Jurkat, Clone E6-1 (cell line): ENCODE measurements around the gene SIRT5.

Source experiments
- DNase-seq: peaks from one replicate; pipeline ENCODE4 v3.0.0-alpha.2; 2011; ENCODE audit warnings: low read depth, low spot score
- H3K4me3 ChIP-seq: 2 replicates; pipeline ENCODE4 v1.5.1; 2011; ENCODE audit warnings: mild to moderate bottlenecking, low read length, control low read depth, moderate library complexity

The SIRT5 gene

DNA sequence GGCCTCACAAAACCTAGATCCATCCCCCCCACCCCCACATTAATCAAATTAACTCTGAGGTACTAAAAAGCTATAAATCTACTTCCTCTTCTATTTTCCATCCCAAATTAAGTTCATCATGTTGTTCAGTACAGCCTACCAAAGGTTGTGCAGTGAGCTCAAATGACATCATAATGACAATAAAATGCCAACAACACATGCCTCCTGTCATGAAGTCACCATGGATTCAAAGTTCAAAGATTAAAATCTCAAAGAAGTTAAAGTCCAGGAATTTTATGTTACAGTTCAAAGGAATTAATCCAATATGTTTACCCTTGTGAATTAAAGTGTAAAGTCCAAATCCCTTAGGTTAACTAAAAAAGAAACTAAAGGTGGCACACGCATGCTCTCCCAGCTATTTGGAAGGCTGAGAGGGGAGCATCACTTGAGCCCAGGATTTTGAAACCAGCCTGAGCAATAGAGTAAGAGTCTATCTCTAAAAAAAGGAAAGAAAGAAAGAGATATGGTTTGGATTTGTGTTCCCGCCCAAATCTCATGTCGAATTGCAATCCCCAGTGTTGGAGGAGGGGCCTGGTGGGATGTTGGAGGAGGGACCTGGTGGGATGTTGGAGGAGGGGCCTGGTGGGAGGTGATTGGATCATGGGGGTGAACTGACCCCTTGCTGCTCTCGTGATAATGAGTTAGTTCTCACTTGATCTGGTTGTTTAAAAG is 25.7 kb upstream of the SIRT5 start:
- no peak for DNase-seq
- H3K4me3 ChIP-seq = no peak overlapping the region

DNA sequence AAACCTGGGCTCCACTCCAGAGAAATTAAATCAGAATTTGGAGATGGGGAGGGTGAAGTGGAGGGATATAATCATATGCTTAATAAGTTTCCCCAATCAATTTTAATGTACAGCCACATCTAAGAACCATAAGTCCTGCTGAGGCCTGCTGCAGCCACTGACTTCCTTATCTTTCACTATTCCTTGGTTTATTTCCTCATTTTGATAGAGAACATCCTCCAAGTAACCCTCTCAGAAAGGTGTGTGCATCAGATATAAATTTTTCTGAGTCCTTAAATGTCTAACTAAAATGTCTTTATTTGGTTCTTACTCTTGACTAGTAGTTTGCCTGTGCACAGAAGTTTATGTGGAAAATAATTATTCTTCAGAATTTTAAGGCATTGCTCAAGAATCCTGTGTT is 23.7 kb upstream of the SIRT5 start:
- no peak for DNase-seq
- no peak overlapping the region for H3K4me3 ChIP-seq

DNA sequence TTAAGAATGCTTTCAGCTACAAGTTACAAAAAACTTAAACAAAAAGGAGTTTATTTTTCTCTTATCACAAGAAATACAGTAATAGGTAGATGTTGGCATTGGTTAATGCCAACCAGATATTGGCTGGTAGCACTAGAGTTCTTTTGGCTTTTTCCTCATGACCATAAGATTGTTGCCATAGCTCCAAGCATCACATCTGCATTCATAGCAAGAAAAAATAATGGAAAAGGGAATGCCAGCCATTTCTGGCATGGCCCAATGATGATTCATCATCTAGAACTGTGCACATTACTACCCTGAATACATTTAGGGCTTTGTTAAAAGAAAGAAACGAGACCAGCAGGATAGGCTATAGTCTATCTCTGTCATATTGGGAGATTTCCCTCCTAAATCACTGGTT is 20.8 kb upstream of the SIRT5 start:
- DNase-seq = no peak
- H3K4me3 ChIP-seq = no peak overlapping the region

DNA sequence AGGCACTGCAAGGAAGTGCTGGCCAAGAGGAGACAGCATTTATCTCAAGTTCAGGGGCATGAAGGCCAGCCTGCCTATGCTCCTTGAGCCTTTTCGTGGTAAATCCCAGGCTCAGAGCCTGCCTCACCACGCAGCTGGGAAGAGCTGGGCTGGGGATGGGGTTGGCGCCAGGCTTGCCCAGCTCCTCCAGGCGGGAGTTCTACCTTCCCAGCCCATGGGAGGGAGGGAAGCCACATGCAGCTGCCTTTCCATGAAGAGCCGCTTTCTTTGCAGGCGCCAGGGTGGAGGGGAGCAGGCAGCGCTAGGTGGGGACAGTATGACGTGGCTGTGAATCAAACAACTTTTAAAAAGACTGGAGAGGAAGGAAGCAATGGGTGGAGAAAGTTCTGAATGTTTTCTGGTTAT is 19.5 kb upstream of the SIRT5 start:
- no peak overlapping the region for H3K4me3 ChIP-seq
- no peak for DNase-seq

DNA sequence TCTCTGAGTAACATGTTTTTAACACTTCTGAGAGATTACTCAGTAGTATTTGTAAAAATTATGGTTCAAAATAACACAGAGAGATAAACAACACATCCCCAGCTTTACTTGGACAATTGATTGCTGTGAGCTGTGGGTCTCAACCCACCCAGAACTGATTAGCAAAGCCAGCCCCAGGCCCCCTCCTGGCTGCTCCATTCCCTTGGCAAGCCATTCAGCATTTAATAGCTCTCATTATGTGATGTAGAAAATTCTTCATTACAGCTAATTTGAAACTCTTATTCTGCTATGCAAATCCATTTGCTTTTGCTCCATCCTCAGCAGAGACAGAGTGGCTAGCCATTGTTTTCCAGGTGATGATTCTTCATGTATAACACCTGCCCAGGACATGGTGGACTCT is 16.6 kb upstream of the SIRT5 start:
- no peak overlapping the region for H3K4me3 ChIP-seq
- DNase-seq = no peak

DNA sequence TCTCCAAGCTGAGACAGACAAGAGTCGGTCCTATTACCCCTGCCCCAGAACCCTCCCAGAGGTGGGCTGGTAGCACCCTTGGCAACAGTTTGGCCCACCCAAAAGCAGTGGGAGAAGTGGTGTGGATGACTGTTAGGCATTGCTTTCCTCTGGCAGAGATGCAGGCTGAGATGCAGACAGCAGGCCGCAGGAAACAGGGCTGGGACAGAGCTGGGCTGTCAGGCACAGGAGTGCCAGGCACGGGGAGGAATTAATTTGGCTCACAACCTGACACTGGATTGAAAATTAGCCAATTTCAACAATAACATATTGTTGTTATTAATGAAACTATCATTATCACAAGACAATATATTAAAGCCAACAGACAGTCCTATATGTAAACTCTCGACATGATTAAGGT is 15.7 kb upstream of the SIRT5 start:
- no peak overlapping the region for H3K4me3 ChIP-seq
- DNase-seq = no peak

DNA sequence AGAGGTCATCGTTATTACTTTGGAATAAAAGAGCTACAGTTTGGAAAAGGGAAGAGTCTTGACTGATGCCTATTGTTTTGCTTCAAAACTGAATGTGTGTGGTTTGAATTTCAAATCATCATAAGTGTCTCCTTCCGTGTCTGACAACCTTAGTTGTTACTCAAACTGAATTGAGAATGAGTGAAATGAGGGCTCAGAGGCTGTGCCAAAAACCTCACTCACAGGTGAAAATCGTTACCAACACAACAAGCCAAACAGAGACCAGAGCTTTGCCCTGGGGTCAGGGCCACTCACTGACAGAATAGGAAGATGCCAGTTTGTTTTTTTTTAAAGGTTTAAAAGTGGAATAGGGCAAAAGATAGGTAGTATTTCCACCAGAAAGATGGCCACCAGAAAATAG is 15.2 kb upstream of the SIRT5 start:
- no peak for DNase-seq
- no peak overlapping the region for H3K4me3 ChIP-seq

DNA sequence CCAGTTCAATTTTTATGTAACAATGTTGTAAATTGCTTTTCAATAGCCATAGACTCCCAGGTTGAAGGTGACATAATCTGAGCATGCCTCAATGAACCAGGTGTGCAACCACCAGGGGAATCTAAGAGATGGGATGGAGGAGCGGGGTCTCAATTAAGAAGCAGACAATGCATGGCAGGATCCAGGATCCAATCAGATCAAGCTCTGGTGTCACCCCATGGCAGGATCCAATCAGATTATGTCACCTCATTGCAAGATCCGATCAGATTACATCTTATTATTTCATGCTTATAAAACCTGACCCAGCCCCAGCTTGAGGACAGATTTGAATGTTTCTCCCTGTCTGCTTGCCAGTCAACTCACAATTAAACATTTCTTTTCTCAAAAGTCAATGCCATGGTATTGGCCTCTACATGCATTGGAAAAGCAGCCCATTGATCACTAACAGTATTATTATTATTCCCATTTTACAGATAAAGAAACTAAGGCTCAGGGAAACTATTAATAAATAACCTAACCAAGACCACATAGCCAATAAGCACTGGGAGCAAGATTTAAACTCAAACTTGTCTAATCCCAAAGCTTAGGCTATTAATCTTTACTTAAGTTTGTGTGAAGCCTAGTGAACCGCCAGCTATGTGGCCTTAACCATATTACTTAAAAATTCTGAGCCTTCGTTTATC is 14.3 kb upstream of the SIRT5 start:
- H3K4me3 ChIP-seq = no peak overlapping the region
- no peak for DNase-seq

DNA sequence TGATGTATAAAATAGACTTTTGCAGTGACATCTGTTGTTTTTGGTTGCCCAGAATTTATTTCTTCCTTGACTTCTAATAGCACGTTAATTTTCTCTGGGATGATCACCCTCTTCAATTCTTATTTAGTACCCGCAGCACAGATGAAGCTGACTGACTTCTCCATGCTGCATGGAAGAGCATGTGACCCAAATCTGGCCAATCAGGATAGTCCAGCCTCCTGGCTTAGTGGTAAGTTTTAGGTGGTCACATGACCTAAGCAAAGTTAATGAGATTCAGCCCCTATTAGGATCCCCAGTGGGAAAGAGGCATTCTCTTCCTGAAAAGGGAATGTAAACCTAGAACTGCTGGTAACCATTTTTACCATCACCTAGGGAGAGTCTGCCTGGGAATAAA is 13.8 kb upstream of the SIRT5 start:
- no peak for DNase-seq
- H3K4me3 ChIP-seq = no peak overlapping the region

DNA sequence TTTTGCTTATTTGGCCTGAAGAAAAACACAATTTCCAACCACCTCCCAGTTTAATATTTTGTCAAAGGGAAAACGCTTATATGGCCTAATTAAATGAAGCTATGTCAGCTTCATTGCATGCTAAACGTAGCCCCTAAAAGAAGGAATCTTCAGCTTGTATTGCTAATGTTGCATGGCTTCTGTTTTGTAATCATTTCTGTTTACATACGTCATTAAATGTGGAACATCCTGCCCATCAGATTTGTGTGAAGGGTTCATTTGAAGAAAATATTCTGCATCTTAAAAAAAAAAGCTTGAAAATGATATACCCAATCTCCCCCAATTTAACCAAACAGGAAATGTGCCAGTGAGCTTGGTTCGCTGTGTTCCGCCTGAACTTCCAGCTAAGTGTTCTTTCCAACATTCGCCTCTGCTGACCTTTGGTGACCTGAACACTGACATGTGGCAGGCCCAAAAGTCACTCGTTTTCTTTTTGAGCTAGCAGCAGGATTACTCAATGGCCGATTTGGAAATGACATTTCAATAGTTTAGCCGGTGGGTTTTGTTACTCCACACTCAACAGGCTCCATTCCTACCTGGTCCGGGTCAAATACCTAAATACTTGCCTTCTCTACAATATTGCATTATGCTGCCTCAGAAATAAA is 12.7 kb upstream of the SIRT5 start:
- DNase-seq = no peak

DNA sequence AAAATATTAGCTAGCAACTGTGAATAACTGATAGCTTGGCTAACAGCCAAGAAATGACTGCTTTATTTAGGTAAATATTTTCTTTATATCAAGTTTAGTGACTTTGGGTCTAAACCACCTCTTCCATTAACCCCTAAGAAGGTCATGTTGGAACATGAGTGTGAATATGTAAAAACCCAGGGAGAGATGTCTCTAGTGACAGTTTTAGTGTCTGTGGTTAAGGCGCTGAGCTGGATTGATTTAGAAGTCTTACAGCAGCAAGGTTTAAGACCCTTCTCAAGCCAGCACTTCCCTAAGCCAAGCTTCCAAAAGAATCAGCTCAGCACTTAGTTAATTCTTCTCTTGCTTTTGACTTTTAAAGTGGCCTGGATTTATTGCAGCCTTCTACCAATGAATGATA is 11.4 kb upstream of the SIRT5 start:
- no peak overlapping the region for H3K4me3 ChIP-seq
- DNase-seq = no peak

More for the DNA sequence above, 12.7 kb upstream of the SIRT5 start:
- H3K4me3 ChIP-seq = no peak overlapping the region

DNA sequence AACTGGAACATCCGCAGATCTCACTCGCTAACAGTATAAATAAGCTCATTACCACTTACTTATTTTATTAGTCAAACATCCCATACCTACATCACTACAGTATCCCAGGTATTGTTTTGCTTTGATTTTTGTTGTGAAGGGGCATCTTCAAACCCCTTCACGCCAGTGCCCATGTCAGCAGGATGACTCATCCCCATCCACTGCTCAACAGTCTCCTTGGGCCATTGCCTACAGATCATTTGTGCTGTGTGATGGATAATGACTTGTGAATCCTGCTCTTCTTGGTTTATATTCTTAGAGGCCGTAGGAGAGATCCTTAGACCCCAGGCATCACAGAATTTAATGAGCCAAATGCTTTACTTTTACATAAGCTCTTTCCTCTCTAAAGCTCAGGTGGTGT is 8.5 kb upstream of the SIRT5 start:
- no peak overlapping the region for H3K4me3 ChIP-seq
- DNase-seq = no peak

DNA sequence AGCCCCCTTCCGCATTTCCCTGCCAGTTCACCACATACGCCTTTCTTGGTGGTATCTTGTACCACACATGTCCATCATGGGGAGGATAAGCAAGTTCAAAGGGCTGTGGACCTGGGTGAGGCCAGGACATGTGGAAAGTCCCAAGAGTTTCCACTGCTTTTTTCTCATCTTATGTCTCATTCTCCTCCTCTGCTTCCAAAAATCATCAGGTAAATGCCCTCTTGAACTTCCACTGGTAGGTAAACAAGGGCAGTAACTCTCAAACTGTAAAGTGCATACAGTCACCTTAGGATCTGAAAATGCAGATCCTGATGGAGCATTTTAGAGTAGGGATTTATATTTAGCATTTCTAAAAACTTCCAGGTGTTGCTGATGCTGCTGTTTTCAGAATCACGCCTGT is 7.9 kb upstream of the SIRT5 start:
- H3K4me3 ChIP-seq = no peak overlapping the region
- DNase-seq = no peak

DNA sequence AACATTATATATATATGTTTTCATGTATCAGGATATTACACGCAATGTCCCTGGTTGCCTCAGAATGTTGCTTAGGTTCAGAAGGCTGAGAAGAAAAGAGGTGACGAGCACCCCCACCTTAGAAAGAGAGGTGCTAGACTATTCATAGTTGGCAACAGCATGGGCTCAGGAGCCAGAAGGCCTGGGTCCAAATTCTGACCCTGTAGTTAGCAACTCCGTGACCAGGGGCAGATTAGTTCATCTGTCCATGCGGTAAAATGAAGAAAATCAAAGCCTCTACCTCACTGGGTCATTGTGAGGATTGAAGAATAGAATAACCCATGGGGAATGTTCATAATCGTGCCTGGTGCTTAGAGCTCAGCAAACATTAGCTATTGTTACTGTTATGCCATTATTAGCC is 5.4 kb upstream of the SIRT5 start:
- H3K4me3 ChIP-seq = no peak overlapping the region
- no peak for DNase-seq

DNA sequence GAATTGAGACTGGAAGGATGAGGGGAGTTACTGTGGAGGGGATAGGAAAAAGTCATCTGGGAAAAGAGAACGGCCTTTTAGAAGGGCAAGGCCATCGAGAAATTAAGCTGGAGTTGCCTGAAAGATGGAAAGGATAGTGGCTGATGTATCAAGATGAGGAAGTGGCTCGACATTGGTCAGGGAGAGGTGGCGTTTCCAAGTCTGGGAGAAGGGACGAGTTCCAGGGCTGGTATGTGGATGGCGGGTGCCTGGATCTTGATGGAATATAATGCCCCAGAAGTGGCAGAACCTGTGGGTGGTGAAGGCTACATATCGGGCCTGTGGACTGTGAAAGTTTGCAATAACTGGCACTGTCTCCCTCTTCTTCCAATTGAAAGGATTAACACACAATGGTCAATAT is 2.2 kb upstream of the SIRT5 start:
- H3K4me3 ChIP-seq = no peak overlapping the region

DNA sequence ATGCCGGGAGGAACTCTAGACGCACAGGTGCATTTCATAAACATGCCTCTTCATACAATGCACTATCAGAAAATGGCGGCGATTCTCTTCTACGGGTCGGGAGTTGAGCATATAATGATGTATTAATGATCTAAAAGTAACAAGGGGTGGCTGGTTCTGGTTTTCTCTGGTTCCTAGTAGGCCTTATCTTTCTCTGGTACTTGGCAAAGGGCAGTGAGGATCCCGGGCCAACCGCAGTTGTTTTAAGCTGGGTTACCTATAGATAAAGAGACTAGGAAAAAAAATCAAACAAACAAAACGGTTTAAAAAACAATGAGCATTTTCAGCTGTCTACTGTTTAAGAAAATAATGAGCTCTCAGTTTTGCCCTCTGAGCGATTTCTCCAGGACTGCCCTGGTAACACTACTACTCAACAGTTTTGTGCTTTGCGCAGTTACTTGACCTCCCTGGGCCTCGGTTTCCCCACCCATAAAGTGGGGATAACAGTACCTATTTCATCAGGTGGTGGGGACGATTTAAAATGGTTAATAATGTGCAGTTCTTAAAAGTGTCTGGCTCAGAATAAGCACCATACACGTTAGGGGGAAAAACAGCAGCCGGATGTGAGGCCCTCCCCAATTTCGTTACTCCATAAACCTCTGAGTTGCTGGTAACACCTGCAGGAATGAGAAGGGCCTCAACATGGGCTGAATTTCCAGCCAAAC is 1.3 kb upstream of the SIRT5 start:
- no peak for DNase-seq
- H3K4me3 ChIP-seq = peak overlapping the region; percentile 83

More for the DNA sequence above, 2.2 kb upstream of the SIRT5 start:
- DNase-seq = no peak

DNA sequence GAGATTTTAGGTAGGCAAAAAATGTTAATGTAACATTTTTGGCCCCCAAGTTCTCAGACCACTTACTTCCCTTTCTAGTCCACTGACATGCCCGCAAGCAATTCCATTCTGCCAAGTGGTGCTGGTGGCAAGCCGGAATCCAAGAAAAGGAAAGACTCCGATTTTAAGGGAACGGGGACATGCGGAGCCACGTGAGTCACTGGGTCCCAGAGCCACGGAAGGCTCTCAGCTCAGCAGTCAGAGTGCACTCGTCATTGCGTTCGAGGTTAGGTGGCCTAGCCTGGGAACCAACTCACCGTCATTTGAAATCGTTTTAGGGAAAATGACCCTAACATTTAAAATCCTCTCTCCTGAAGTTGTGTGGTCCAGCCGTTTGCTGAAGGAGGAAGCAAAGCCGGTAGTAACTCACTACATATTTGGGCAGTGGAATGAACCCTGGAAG is 711 bp upstream of the SIRT5 start:
- peak overlapping the region; percentile 83 for H3K4me3 ChIP-seq
- no peak for DNase-seq

DNA sequence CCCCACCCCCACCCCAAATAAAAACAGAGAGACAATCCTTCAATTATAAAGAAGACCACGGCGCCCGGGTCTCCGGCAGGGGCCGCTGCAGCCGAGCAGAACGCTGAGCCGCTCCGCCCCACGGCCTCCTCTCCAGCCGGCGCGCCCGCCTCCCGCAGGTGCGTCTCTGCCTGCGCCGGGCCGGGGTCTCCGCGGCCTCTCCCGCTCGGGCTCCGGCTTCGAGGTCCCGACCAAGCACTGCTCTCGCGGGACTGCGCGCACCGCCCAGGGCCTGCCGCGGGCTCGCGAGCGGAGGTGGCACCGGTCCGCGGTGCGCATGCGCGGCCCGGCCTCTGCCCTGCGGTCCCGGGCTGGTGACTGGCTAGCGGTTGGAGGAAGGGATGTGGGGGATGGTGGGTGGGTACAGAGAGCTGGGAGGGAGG is 241 bp upstream of the SIRT5 start:
- H3K4me3 ChIP-seq = peak overlapping the region; percentile 83
- DNase-seq = peak; percentile 93

DNA sequence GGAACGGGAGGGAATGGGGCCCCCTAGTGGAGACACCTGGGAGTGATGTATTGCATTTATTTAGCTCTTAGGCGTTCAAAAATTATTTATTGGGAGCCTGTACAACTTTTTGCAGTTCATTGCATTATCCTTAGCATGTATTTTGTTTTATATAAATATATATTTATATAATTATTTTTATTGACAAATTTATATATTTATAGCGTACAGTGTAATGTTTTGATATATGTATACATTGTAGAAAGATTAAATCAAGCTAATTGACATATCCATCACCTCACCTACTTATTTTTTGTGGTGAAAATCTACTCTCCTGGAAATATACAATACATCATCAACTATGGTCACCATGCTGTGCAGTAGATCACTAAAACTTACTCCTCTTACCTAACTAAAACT is 975 bp downstream of the SIRT5 start:
- H3K4me3 ChIP-seq = peak overlapping the region; percentile 83
- no peak for DNase-seq

DNA sequence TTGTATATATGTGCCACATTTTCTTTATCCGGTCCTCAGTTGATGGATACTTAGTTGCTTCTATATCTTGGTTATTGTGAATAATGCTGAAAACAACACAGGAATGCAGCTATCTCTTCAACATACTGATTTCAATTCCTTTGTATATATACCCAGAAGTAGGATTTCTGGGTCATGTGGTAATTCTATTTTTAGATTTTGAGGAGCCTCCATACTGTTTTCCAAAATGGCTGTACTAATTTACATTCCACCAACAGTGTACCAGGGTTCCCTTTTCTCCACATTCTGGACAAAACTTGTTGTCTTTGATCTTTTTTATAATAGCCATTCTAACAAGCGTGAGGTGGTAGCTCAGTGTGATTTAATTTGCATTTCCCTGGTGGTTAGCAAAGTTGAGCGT is 1.6 kb downstream of the SIRT5 start:
- no peak for DNase-seq
- H3K4me3 ChIP-seq = no peak overlapping the region
